Neural crest cell (in vitro differentiated cells): ENCODE data around the gene HHLA2. TPM values are rescaled to one million over a fixed set of nuclear protein-coding genes. Genes with fewer than 3 reads are reported as not detected.

Experiments used
- DNase-seq: peaks from one replicate; pipeline ENCODE4 v3.0.0; 2021; ENCODE audit warnings: low read depth, mixed read lengths, low spot score
- H3K27ac Mint-ChIP-seq: one replicate; pipeline ENCODE4 v1.8.0; 2021; ENCODE audit warnings: mild to moderate bottlenecking, mixed read lengths; ENCODE audit not compliant: unreplicated experiment
- H3K27me3 Mint-ChIP-seq: 2 replicates; pipeline ENCODE4 v1.8.0; 2021; ENCODE audit warnings: low read depth, mild to moderate bottlenecking, mixed read lengths
- H3K36me3 Mint-ChIP-seq: 2 replicates; pipeline ENCODE4 v1.8.0; 2021; ENCODE audit warnings: low read depth, mild to moderate bottlenecking, mixed read lengths
- H3K4me1 Mint-ChIP-seq: 2 replicates; pipeline ENCODE4 v1.8.0; 2021; ENCODE audit warnings: mixed read lengths
- H3K4me3 Mint-ChIP-seq: one replicate; pipeline ENCODE4 v1.8.0; 2021; ENCODE audit warnings: mild to moderate bottlenecking, mixed read lengths
- H3K9me3 Mint-ChIP-seq: 2 replicates; pipeline ENCODE4 v1.8.0; 2021; ENCODE audit warnings: mixed read lengths
- CTCF ChIP-seq: fragments of 200-600 bp; sonication (generic); conservative IDR thresholded peaks from 2 replicates; pipeline ENCODE4 v1.5.0; 2021; ENCODE audit warnings: antibody characterized with exemption, mild to moderate bottlenecking
- total RNA-seq: library from RNA; stranded (reverse); gene quantifications from 2 replicates; pipeline ENCODE4 v1.2.1, GENCODE V29; 2021

Gene HHLA2
- total RNA-seq, 1 donor from 2014 or later: not detected

GRCh38 chr3:108416111-108416869 is 119.9 kb downstream of the HHLA2 start:
- Mint-ChIP-seq H3K36me3 (no peaks in the 10 kb centered on the region), H3K4me3 (no peak overlapping the region), H3K27me3 (no peaks in the 10 kb centered on the region), H3K27ac (no peak overlapping the region), H3K4me1 (no peaks in the 10 kb centered on the region), H3K9me3 (peaks cover 2% of the 10 kb centered on the region)
- no peak for DNase-seq
- no peak for TF ChIP-seq CTCF

GRCh38 chr3:108420926-108421325 is 124.6 kb downstream of the HHLA2 start:
- Mint-ChIP-seq H3K36me3 (no peaks in the 10 kb centered on the region), H3K4me3 (no peak overlapping the region), H3K9me3 (peaks cover 2% of the 10 kb centered on the region), H3K27ac (no peak overlapping the region), H3K4me1 (no peaks in the 10 kb centered on the region), H3K27me3 (no peaks in the 10 kb centered on the region)
- DNase-seq: no peak
- TF ChIP-seq CTCF: no peak

Other genes with a start within 250 kb of the HHLA2 start
- gene CD47, start 205.5 kb upstream of the HHLA2 start, total RNA-seq: 43.4 and 48.3 TPM in 2 replicates
- 47.6 and 53.4 TPM in 2 replicates for gene IFT57, start 74.1 kb upstream of the HHLA2 start, total RNA-seq
- 0.16 and 0.20 TPM in 2 replicates for gene MYH15, start 214.0 kb downstream of the HHLA2 start, total RNA-seq